Central memory CD8-positive, alpha-beta T cell (primary cell): ENCODE results near the gene UXT.
A peak's percentile ranks its signal among the peaks of the same experiment; 100 is the strongest.

Source experiments
- ATAC-seq: fragments of 150-1000 bp; cut with Tn5 transposase; replicated peaks from 2 replicates; pipeline ENCODE4 v1.10.0; 2022; ENCODE audit warnings: mild to moderate bottlenecking, moderate FRiP score, moderate number of reproducible peaks; ENCODE audit not compliant: poor library complexity, severe bottlenecking; ENCODE audit errors: extremely low read depth
- DNase-seq, 2 donors: peaks; one replicate each; pipeline ENCODE4 v3.0.0; 2021; ENCODE audit warnings: low spot score in 2 of 2
- H3K27ac Mint-ChIP-seq: one replicate; pipeline ENCODE4 v1.8.0; 2022; ENCODE audit warnings: low read depth, mild to moderate bottlenecking, moderate library complexity, mixed read lengths
- H3K27me3 Mint-ChIP-seq: one replicate; pipeline ENCODE4 v1.8.0; 2022; ENCODE audit warnings: mixed read lengths
- H3K36me3 Mint-ChIP-seq: one replicate; pipeline ENCODE4 v1.8.0; 2022; ENCODE audit warnings: mild to moderate bottlenecking, moderate library complexity, mixed read lengths; ENCODE audit not compliant: insufficient read depth
- H3K4me1 Mint-ChIP-seq: one replicate; pipeline ENCODE4 v1.8.0; 2022; ENCODE audit warnings: mixed read lengths
- H3K4me3 Mint-ChIP-seq: one replicate; pipeline ENCODE4 v1.8.0; 2022; ENCODE audit warnings: mild to moderate bottlenecking, moderate library complexity, mixed read lengths
- H3K9me3 Mint-ChIP-seq: one replicate; pipeline ENCODE4 v1.8.0; 2022; ENCODE audit warnings: mixed read lengths

The UXT gene

DNA sequence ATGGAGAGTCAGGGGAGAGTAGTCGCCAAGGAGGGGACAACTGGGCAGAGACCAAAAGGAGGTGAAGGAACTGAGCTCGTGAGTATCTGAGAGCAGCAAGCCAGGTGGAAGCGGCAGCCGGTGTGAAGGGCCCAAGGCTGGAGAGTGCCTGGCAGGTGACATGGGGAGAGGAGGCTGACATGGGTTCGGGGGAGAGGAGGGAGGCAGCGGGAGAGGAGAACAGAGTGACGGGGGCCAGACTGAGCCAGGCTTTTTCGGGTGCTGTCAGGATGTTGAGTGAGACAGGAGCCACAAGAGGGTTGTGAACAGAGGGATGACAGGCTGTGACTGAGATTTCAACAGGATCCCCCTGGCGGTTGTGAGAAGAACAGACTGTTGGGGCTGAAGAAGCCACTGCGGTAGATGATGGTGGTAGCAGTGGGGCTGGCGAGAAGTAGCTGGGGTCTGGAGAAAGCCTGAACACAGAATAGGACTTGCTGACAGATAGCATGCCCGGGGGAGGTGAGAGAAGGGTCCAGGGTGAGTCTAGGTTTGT lies 14.4 kb downstream of the UXT start:
- H3K4me1 Mint-ChIP-seq, result peaks cover 32% of the 10 kb centered on the region
- no peaks in the 10 kb centered on the region for H3K9me3 Mint-ChIP-seq
- H3K27me3 Mint-ChIP-seq, result no peaks in the 10 kb centered on the region
- DNase-seq (no peak), ATAC-seq (no peak)
- peaks cover 32% of the 10 kb centered on the region for H3K36me3 Mint-ChIP-seq
- no peak overlapping the region for H3K4me3 Mint-ChIP-seq
- no peak overlapping the region for H3K27ac Mint-ChIP-seq

DNA sequence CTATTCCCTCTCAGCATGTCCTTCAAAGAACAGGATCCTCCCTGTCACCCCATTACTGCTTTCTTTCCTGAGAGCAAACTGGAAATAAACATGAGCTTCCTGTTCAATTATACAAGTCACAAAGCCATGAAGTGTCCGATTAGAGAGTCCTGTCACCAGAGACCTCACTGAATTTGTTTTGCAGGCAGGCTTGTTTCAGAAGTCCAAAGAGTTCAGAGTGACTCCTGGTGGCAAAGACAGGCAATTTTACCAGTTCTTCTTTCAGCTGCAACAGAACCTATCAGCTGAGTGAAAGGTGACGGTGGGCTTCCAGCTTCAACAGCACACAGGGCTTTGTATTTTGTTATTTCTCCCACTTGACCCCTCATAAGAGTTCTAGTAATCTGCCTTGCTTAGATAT lies 15.1 kb downstream of the UXT start:
- H3K4me3 Mint-ChIP-seq, result no peak overlapping the region
- H3K27me3 Mint-ChIP-seq, result no peaks in the 10 kb centered on the region
- no peak overlapping the region for H3K27ac Mint-ChIP-seq
- ATAC-seq, result no peak
- peaks cover 25% of the 10 kb centered on the region for H3K4me1 Mint-ChIP-seq
- no peaks in the 10 kb centered on the region for H3K9me3 Mint-ChIP-seq
- DNase-seq, result no peak
- H3K36me3 Mint-ChIP-seq, result peaks cover 35% of the 10 kb centered on the region

DNA sequence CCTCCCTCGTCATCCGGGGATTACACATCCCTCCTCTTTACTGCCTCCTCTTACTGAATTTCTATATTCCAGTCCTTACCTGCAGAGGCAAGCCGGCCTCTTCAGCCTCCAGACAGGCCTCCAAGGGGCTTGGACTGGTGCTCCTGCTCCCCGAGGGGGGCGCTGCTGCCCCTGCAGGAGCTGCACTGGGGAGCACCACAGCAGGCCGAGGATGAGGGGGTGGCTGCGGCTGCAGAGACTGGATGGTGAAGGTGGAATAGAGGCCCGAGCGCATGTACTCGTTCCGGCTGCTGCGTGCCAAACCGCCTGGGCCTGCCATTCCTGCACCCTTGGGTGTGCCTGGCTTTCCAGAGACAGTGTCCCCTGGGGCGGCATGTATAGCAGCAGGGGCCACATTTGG lies 20.2 kb downstream of the UXT start:
- Mint-ChIP-seq H3K4me1 (no peaks in the 10 kb centered on the region), H3K4me3 (no peak overlapping the region), H3K27me3 (no peaks in the 10 kb centered on the region), H3K9me3 (no peaks in the 10 kb centered on the region), H3K36me3 (peaks cover 42% of the 10 kb centered on the region), H3K27ac (peak overlapping the region; percentile 36)
- DNase-seq (no peak), ATAC-seq (no peak)

DNA sequence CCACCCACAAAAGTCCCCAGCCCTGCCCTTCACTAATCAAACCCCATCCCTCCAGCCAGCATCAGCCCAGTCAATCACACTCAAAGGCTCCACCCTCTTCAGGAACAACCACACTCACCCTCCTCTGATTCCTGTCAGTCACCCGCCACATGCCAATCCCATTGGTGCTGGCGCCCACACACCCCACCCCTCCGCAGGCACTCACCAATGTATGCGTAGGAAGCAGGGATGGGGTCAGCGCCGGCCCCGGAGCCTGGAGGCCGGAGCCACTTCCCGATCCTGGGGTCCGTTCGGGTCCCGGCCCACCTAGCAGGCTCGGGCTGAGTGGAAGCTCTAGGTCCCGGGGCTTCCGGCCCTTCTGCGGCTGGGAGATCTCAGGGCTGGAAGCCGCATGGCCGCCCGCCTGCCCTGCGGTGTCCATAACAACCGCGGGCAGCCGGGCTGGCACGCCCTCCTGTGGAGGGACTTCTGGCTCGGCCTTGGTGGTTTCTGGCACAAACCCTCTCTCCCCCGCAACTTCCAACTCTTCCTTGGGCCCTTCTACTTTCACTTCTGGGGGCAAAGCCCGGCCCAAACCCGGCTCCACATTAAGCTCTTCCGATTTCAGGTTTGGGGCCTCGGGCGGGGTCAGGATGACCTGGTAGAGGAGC lies 21.3 kb downstream of the UXT start:
- Mint-ChIP-seq H3K27ac (no peak overlapping the region), H3K36me3 (peaks cover 37% of the 10 kb centered on the region), H3K4me3 (no peak overlapping the region), H3K4me1 (peaks cover 2% of the 10 kb centered on the region), H3K9me3 (no peaks in the 10 kb centered on the region), H3K27me3 (no peaks in the 10 kb centered on the region)
- DNase-seq (no peak), ATAC-seq (no peak)

DNA sequence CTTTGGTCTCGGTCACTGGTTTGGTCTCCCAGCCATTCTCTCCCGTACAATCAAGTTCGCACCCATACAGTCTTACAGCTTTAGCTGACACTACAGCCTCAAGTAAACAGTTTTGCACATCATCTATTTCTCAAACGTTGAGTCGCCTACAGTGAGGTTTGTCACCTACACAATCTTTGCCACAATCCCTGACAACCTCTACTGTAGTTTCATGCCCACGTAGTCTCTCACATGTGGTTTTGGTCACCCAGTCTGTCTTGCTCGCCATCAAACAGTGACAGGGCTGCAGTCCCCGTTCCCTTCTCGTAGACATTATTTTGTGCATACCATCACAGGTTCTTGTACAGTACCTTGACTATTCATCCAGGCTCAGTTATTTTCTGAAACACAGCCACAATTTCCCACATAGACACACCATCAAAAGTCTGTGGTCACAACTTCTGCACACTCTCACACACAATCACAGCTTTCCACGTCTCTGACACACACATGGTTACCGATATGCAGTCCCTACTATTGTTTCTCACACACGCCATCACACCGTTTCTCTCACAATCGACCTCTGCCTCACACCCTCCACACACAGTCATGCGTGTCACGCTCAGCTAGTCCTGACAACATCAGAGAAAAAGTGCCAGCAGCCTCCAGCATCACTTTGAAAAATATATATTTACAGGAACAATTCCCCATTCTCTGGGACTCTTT lies 24.0 kb downstream of the UXT start:
- H3K4me3 Mint-ChIP-seq, result no peak overlapping the region
- H3K27ac Mint-ChIP-seq, result no peak overlapping the region
- ATAC-seq (peak; percentile 84), DNase-seq (peak in 1 of 2 donors; percentile 44)
- H3K4me1 Mint-ChIP-seq, result peaks cover 9% of the 10 kb centered on the region
- H3K27me3 Mint-ChIP-seq, result no peaks in the 10 kb centered on the region
- H3K36me3 Mint-ChIP-seq, result peaks cover 20% of the 10 kb centered on the region
- no peaks in the 10 kb centered on the region for H3K9me3 Mint-ChIP-seq

DNA sequence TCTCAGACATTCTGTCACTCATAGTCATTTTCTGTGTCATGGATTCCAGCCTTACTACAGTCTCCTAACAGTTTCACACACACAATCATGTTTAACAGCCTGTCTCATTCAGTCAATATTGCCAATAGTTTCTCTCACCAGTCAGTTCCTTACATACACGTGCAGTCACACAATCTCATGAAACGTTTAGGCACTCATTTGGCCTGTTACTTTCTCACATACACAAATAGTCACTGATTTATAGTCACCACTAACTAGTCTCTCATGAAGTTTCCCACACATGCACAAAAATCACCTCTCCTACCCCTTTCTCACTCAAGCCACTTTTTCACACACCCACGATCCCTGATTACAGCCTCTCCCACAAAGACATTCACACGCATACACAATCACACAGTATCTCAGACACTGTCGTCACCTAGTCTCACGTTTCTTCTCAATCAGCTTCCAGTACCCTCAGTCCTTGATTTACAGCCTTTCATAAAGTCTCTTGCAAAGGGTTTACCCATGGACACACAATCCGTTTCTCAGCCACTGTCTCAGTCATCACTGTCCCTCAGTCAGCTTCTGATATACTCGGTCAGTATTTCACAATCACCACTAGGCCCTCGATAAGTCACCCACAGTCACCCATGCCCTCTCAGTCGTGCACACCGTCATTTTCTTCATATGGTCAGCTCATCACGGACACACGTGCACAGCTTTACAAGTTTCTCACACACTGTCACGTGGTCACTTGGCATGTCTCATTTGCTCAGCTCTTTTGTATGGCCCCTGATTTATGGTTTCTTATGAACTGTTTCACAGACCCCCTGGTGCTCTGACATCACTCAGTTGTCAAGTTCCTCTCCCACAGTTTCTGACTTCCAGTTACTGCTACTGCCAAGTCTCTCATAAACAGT lies 25.0 kb downstream of the UXT start:
- Mint-ChIP-seq H3K4me3 (no peak overlapping the region), H3K9me3 (no peaks in the 10 kb centered on the region), H3K27me3 (no peaks in the 10 kb centered on the region), H3K27ac (no peak overlapping the region), H3K4me1 (peaks cover 13% of the 10 kb centered on the region), H3K36me3 (peaks cover 13% of the 10 kb centered on the region)
- DNase-seq (no peak), ATAC-seq (no peak)

DNA sequence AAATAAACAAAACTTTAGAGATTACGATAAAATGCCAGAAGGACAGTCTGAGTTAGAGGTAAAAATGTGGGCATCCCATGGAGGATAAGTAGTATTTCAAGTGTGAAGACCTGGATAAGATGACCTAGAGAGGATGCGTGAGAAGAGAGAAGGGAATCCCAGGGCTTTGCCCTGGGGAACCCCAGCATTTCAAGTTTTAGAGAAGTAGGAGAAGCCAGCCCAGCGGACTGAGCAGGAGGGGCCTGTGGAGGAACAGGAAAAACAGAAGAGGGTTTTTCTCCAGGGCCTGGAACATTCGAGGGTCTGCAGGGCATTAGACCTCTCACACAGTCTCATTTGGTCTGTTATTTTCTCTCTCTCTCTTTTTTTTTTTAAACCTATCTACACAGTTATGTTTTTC lies 26.3 kb downstream of the UXT start:
- ATAC-seq, result no peak
- Mint-ChIP-seq H3K27me3 (no peaks in the 10 kb centered on the region), H3K4me1 (peaks cover 13% of the 10 kb centered on the region), H3K9me3 (no peaks in the 10 kb centered on the region), H3K36me3 (peaks cover 5% of the 10 kb centered on the region), H3K27ac (no peak overlapping the region), H3K4me3 (no peak overlapping the region)
- DNase-seq, result no peak

DNA sequence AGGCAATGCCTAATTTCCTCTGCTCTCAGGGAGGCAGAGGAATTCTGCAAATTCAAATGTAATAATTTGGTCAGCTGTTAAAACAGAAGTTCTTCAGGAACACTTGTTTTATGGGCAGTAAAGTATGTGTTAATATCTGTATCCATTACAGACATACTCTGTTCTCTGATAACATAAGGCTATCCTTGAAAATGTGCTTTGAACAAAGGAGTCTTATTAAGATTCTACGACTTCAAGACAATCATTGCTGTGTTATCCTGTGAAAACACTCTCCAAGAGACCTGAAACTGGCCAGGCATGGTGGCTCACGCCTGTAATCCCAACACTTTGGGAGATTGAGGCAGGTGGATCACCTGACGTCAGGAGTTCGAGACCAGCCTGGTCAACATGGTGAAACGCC lies 27.3 kb downstream of the UXT start:
- H3K4me3 Mint-ChIP-seq, result no peak overlapping the region

DNA sequence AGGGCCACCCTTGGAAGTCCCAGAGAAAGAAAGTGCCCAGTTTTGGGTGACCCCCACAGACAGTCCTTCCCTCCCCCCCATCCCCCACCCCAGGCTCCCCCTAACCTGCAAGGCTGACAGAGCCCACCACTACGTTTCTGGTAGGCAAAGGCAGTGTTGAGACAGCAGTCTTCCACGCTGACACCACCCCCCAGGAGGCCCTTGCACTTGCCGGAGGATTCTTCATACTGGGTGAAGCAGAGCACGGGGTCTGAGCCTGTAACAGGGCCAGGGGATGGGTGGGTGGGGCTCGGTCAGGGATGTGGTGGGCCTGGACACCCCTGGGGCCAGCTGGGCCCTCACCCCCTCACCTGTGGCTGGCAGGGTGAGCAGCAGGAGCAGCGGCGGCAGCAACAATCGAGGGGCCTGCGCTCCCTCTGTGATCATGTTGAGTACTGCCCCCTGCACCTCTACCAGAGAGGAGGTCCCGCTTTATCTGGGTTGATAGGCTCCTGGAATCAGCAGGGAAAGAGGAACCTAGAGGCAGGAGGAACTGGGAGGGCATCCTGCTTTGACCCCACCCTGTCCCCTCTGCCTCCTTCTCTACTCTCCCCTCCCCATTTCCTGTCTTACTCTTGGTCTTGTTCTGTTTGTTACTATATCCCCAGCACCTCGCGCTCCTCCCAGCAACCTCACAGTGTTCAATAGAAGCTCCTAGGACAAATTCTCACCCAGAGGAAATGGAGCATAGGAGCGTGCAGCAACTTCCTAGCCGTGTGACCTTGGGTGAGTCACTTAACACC lies 29.4 kb downstream of the UXT start, which contains the start of gene CFP:
TSS of gene CFP (minus strand) at position 512 of the 782 bp plus-strand sequence. CDS start at position 426, 86 bp downstream.
- Mint-ChIP-seq H3K27ac (no peak within 1 kb of the TSS), H3K36me3 (peaks cover 6% of the 10 kb centered on the region), H3K4me1 (peaks cover 13% of the 10 kb centered on the region), H3K27me3 (no peaks in the 10 kb centered on the region), H3K4me3 (peak within 1 kb of the TSS; percentile 60), H3K9me3 (no peaks in the 10 kb centered on the region)
- no peak for ATAC-seq
- DNase-seq, result no peak

More for the DNA sequence above, 27.3 kb downstream of the UXT start:
- DNase-seq (no peak), ATAC-seq (no peak)
- peaks cover 13% of the 10 kb centered on the region for H3K4me1 Mint-ChIP-seq
- H3K9me3 Mint-ChIP-seq, result no peaks in the 10 kb centered on the region
- H3K27me3 Mint-ChIP-seq, result no peaks in the 10 kb centered on the region
- peaks cover 7% of the 10 kb centered on the region for H3K36me3 Mint-ChIP-seq
- H3K27ac Mint-ChIP-seq, result no peak overlapping the region

DNA sequence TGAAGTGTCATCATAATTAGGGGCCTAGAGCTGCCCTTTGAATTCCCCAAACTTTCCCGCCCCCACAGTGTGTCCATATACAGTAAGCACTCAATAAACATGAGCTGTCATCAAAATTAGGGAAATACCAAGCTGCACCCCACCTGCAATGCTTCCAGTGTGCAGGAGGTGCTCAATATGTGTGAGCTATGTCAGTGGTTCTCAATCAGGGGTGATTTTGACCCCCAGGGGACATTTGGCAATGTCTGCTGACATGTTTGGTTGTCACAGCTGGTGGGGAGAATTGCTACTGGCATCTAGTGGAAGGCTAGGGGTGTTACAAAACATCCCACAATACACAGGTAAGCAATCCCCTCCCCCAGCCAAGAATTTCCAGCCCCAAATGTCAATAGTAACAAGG lies 30.0 kb downstream of the UXT start:
- peaks cover 3% of the 10 kb centered on the region for H3K27me3 Mint-ChIP-seq
- H3K36me3 Mint-ChIP-seq, result peaks cover 6% of the 10 kb centered on the region
- ATAC-seq (no peak), DNase-seq (no peak)
- no peaks in the 10 kb centered on the region for H3K9me3 Mint-ChIP-seq
- peaks cover 13% of the 10 kb centered on the region for H3K4me1 Mint-ChIP-seq
- no peak overlapping the region for H3K27ac Mint-ChIP-seq
- no peak overlapping the region for H3K4me3 Mint-ChIP-seq

DNA sequence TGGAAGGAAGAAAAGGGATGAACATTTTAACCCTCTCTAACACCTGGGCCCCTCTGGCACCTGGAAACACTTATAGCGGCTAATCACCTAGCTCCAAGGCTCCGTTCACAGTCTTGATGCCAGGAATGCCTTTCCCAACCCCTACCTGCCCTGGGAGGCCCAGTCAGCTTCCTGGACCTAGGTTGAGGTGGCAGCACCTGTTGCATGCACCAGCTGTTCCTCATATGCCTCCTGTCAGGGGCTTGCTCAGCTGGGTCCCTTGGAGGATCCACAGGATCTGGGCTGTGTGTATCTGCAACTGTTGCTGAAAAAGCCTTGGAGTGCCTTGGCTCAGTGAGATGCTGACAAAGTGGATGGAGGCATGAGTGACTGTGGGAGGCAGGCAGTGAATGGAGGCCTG lies 33.6 kb downstream of the UXT start:
- Mint-ChIP-seq H3K4me3 (no peak overlapping the region), H3K27me3 (peaks cover 25% of the 10 kb centered on the region), H3K9me3 (no peaks in the 10 kb centered on the region), H3K36me3 (peaks cover 6% of the 10 kb centered on the region), H3K27ac (no peak overlapping the region), H3K4me1 (peaks cover 10% of the 10 kb centered on the region)
- ATAC-seq (no peak), DNase-seq (no peak)

DNA sequence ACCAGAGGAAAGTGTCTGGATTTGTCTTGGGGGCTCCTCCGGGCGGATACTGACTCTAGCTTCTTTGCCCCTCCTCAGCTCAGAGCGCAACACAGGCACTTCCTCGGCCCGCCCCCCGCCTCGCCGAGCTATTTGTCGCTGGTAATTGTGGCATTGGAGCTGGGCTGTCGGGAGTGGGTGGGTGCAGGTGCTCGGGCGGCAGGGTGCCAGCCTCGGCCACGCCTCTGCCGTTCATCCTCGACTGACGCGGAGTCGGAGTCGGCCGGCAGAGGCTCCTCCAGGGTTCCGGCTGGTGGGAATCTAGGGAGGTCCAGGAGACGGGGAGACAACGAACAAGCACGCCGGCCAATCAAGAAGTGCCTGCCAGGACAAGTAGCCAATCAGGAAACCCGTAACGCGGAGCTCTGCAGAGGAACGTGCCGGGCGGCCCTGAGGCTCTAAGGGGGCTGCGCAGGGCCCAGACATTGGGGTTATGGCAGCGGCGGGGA lies 35.4 kb downstream of the UXT start:
- DNase-seq (no peak), ATAC-seq (no peak)
- Mint-ChIP-seq H3K36me3 (peaks cover 12% of the 10 kb centered on the region), H3K27me3 (peaks cover 25% of the 10 kb centered on the region), H3K9me3 (no peaks in the 10 kb centered on the region), H3K27ac (no peak overlapping the region), H3K4me1 (peaks cover 12% of the 10 kb centered on the region), H3K4me3 (peak overlapping the region; percentile 27)
